Liver (tissue), 9 donors: ENCODE measurements around the gene COL21A1. TPM values are rescaled to one million over a fixed set of nuclear protein-coding genes. Genes with fewer than 3 reads are reported as not detected.

ENCODE experiments used
- DNase-seq: peaks from one replicate; pipeline ENCODE4 v3.0.0-alpha.2; 2017; ENCODE audit warnings: low spot score
- H3K27ac ChIP-seq, 2 donors: one replicate each; pipeline ENCODE4 v1.7.0; 2013; ENCODE audit warnings: inconsistent platforms in 2 of 2, low read length in 2 of 2, control low read depth in 1 of 2, low read depth in 1 of 2, mild to moderate bottlenecking in 1 of 2
- H3K27me3 ChIP-seq, 4 donors: one replicate each; pipeline versions ENCODE4 v1.6.1 to v1.7.0; 2013; ENCODE audit warnings: low read length in 3 of 4, inconsistent platforms in 1 of 4, mild to moderate bottlenecking in 1 of 4, moderate library complexity in 1 of 4; ENCODE audit not compliant: control insufficient read depth in 4 of 4, insufficient read depth in 4 of 4
- H3K36me3 ChIP-seq, 4 donors: one replicate each; pipeline versions ENCODE4 v1.6.1 to v1.7.0; 2013; ENCODE audit warnings: low read length in 3 of 4, mild to moderate bottlenecking in 3 of 4, low read depth in 1 of 4, moderate library complexity in 1 of 4; ENCODE audit not compliant: control insufficient read depth in 4 of 4, insufficient read depth in 3 of 4
- H3K4me1 ChIP-seq, 4 donors: one replicate each; pipeline versions ENCODE4 v1.6.1 to v1.7.0; 2013; ENCODE audit warnings: low read length in 3 of 4, mild to moderate bottlenecking in 3 of 4, moderate library complexity in 1 of 4; ENCODE audit not compliant: control insufficient read depth in 4 of 4, insufficient read depth in 4 of 4
- H3K4me3 ChIP-seq, 3 donors: one replicate each; pipeline versions ENCODE4 v1.6.1 to v1.7.0; 2013; ENCODE audit warnings: low read length in 3 of 3, control low read depth in 1 of 3, low read depth in 1 of 3, mild to moderate bottlenecking in 1 of 3
- H3K9ac ChIP-seq, 2 donors: one replicate each; pipeline ENCODE4 v1.7.0; 2013; ENCODE audit warnings: low read length in 2 of 2, mild to moderate bottlenecking in 2 of 2, moderate library complexity in 2 of 2, control low read depth in 1 of 2, low read depth in 1 of 2
- H3K9me3 ChIP-seq, 4 donors: one replicate each; pipeline versions ENCODE4 v1.6.1 to v1.7.0; 2013; ENCODE audit warnings: low read length in 3 of 4; ENCODE audit not compliant: control insufficient read depth in 4 of 4
- EGR1 ChIP-seq, 2 donors: IDR thresholded peaks; 2 replicates each; pipeline ENCODE4 v1.6.1; 2016 to 2018; ENCODE audit warnings: antibody characterized with exemption in 2 of 2, low read depth in 2 of 2
- FOXA1 ChIP-seq: IDR thresholded peaks from 2 replicates; pipeline ENCODE4 v1.6.1; 2016; ENCODE audit warnings: antibody characterized with exemption
- HNF4A ChIP-seq, 2 donors: conservative IDR thresholded peaks; 2 replicates each; pipeline ENCODE4 v1.6.1; 2016; ENCODE audit warnings: antibody characterized with exemption in 2 of 2, mild to moderate bottlenecking in 2 of 2
- HNF4G ChIP-seq: IDR thresholded peaks from 2 replicates; pipeline ENCODE4 v1.6.1; 2016; ENCODE audit warnings: antibody characterized with exemption
- JUND ChIP-seq, 2 donors: IDR thresholded peaks; 2 replicates each; pipeline ENCODE4 v1.6.1; 2016; ENCODE audit warnings: antibody characterized with exemption in 2 of 2
- MAX ChIP-seq: IDR thresholded peaks from 2 replicates; pipeline ENCODE4 v1.6.1; 2016; ENCODE audit warnings: antibody characterized with exemption
- RAD21 ChIP-seq, 2 donors: IDR thresholded peaks; 2 replicates each; pipeline ENCODE4 v1.6.1; 2016; ENCODE audit warnings: antibody characterized with exemption in 2 of 2, mild to moderate bottlenecking in 2 of 2
- RXRA ChIP-seq, 2 donors: IDR thresholded peaks; 2 replicates each; pipeline ENCODE4 v1.6.1; 2017 to 2018; ENCODE audit warnings: antibody characterized with exemption in 2 of 2, mild to moderate bottlenecking in 1 of 2
- SP1 ChIP-seq: IDR thresholded peaks from 2 replicates; pipeline ENCODE4 v1.6.1; 2018; ENCODE audit warnings: antibody characterized with exemption, mild to moderate bottlenecking
- TAF1 ChIP-seq: conservative IDR thresholded peaks from 2 replicates; pipeline ENCODE4 v1.6.1; 2016; ENCODE audit warnings: antibody characterized with exemption, mild to moderate bottlenecking
- YY1 ChIP-seq: IDR thresholded peaks from 2 replicates; pipeline ENCODE4 v1.6.1; 2016; ENCODE audit warnings: antibody characterized with exemption, mild to moderate bottlenecking
- ZBTB33 ChIP-seq: IDR thresholded peaks from 2 replicates; pipeline ENCODE4 v1.6.1; 2016; ENCODE audit warnings: antibody characterized with exemption
- WGBS: extraction: QIAGEN DNeasy Blood & Tissue Kit; methylation state at CpG from one replicate; pipeline ENCODE4 v1.1.7; 2013; 5-methylcytosine and 5-hydroxymethylcytosine counted together
- polyA plus RNA-seq, 2 donors: library from polyadenylated mRNA; stranded (reverse) in 1 of 2; unstranded in 1 of 2; fragments of 200-250 nt in 1 of 2; fragments of >200 nt in 1 of 2; fragmentation: Nextera tagmentation in 1 of 2; extraction: Ambion mirVana in 1 of 2; gene quantifications; one replicate each; pipeline versions ENCODE4 v1.2.1 to v1.2.3, GENCODE V29; 2013 to 2015
- total RNA-seq, 2 donors: library from RNA; depleted of rRNA; stranded (reverse); fragments of >200 nt; gene quantifications; one replicate each; pipeline ENCODE4 v1.2.3, GENCODE V29; 2014
- TF ChIP-seq, protein P1 (sequence below): IDR thresholded peaks from 2 replicates; pipeline ENCODE4 v1.6.1; 2016; ENCODE audit warnings: antibody characterized with exemption, mild to moderate bottlenecking
- TF ChIP-seq, protein P2 (sequence below): fragments of 150-350 bp; IDR thresholded peaks from 2 replicates; pipeline ENCODE4 v1.5.1; 2017; ENCODE audit warnings: improper control_type of control experiment, low read depth, low read length; ENCODE audit not compliant: missing input control
- donor health status: healthy.
- donor health status: healthy.
- donor health status: healthy.
- donor health status: healthy.
- donor health status: healthy.

COL21A1 gene
- total and polyA plus RNA-seq, 4 donors = 0.48 to 1.3 (median 0.52) TPM

- no peak for DNase-seq
- Histone ChIP-seq H3K9ac (no peak overlapping the region), H3K27ac (no peak overlapping the region), H3K27me3 (peaks cover 0 to 7% (median 0%) of the 10 kb centered on the region in 4 donors), H3K4me1 (peaks cover 0 to 19% (median 11%) of the 10 kb centered on the region in 4 donors), H3K9me3 (no peaks in the 10 kb centered on the region), H3K36me3 (no peaks in the 10 kb centered on the region), H3K4me3 (peak overlapping the region in 2 of 3 donors; percentile 35 to 38)
- TF ChIP-seq HNF4G (no peak), RXRA (IDR thresholded peaks at IDR 0.05) (no peak), TAF1 (no peak), HNF4A (conservative IDR thresholded peaks at IDR 0.05) (no peak), FOXA1 (no peak), MAX (no peak), YY1 (no peak), RAD21 (IDR thresholded peaks at IDR 0.05) (no peak), ZBTB33 (no peak), EGR1 (IDR thresholded peaks at IDR 0.05; ENCODE audit: low read depth in 2 of 2) (no peak), SP1 (no peak), JUND (IDR thresholded peaks at IDR 0.05) (no peak)
- TF ChIP-seq, protein P1, sequence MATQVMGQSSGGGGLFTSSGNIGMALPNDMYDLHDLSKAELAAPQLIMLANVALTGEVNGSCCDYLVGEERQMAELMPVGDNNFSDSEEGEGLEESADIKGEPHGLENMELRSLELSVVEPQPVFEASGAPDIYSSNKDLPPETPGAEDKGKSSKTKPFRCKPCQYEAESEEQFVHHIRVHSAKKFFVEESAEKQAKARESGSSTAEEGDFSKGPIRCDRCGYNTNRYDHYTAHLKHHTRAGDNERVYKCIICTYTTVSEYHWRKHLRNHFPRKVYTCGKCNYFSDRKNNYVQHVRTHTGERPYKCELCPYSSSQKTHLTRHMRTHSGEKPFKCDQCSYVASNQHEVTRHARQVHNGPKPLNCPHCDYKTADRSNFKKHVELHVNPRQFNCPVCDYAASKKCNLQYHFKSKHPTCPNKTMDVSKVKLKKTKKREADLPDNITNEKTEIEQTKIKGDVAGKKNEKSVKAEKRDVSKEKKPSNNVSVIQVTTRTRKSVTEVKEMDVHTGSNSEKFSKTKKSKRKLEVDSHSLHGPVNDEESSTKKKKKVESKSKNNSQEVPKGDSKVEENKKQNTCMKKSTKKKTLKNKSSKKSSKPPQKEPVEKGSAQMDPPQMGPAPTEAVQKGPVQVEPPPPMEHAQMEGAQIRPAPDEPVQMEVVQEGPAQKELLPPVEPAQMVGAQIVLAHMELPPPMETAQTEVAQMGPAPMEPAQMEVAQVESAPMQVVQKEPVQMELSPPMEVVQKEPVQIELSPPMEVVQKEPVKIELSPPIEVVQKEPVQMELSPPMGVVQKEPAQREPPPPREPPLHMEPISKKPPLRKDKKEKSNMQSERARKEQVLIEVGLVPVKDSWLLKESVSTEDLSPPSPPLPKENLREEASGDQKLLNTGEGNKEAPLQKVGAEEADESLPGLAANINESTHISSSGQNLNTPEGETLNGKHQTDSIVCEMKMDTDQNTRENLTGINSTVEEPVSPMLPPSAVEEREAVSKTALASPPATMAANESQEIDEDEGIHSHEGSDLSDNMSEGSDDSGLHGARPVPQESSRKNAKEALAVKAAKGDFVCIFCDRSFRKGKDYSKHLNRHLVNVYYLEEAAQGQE = no peak
- TF ChIP-seq, protein P2, sequence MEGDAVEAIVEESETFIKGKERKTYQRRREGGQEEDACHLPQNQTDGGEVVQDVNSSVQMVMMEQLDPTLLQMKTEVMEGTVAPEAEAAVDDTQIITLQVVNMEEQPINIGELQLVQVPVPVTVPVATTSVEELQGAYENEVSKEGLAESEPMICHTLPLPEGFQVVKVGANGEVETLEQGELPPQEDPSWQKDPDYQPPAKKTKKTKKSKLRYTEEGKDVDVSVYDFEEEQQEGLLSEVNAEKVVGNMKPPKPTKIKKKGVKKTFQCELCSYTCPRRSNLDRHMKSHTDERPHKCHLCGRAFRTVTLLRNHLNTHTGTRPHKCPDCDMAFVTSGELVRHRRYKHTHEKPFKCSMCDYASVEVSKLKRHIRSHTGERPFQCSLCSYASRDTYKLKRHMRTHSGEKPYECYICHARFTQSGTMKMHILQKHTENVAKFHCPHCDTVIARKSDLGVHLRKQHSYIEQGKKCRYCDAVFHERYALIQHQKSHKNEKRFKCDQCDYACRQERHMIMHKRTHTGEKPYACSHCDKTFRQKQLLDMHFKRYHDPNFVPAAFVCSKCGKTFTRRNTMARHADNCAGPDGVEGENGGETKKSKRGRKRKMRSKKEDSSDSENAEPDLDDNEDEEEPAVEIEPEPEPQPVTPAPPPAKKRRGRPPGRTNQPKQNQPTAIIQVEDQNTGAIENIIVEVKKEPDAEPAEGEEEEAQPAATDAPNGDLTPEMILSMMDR = no peak
- WGBS = 24% methylated on average over 12 of the region's 12 CpGs
Observed at GRCh38 chr6:56247654-56248122, 308 bp upstream of the COL21A1 start.

- WGBS = 29% methylated on average over 5 of the region's 5 CpGs
- Histone ChIP-seq H3K4me1 (peaks cover 0 to 23% (median 11%) of the 10 kb centered on the region in 4 donors), H3K27ac (no peak overlapping the region), H3K27me3 (peaks cover 0 to 7% (median 0%) of the 10 kb centered on the region in 4 donors), H3K9me3 (no peaks in the 10 kb centered on the region), H3K9ac (no peak overlapping the region), H3K36me3 (no peaks in the 10 kb centered on the region), H3K4me3 (no peak overlapping the region)
- TF ChIP-seq TAF1 (no peak), SP1 (no peak)
- no peak for DNase-seq
Observed at GRCh38 chr6:56246541-56246880, 869 bp downstream of the COL21A1 start.
